ENCODE data around the gene TOX2.

The TOX2 gene

GRCh38 chr20:44001667-44002596, 87.3 kb downstream of the TOX2 start:
- DNase-seq: no peak

GRCh38 chr20:44002861-44003260, 88.2 kb downstream of the TOX2 start:
- DNase-seq: no peak

- no peak for DNase-seq
Measured at GRCh38 chr20:44003609-44004008, 89.0 kb downstream of the TOX2 start.

GRCh38 chr20:44004306-44004915, 89.8 kb downstream of the TOX2 start:
- DNase-seq: no peak

GRCh38 chr20:44005661-44006060, 91.0 kb downstream of the TOX2 start:
- DNase-seq: no peak

- DNase-seq: no peak
Measured at GRCh38 chr20:44006126-44006525, 91.5 kb downstream of the TOX2 start.

GRCh38 chr20:44006578-44006977, 91.9 kb downstream of the TOX2 start:
- DNase-seq: no peak

- DNase-seq: no peak
Measured at GRCh38 chr20:44008806-44009678, 94.4 kb downstream of the TOX2 start.

- no peak for DNase-seq
Measured at GRCh38 chr20:44009679-44009992, 95.0 kb downstream of the TOX2 start.

GRCh38 chr20:44010162-44010704, 95.6 kb downstream of the TOX2 start:
- no peak for DNase-seq

GRCh38 chr20:44011251-44011940, 96.7 kb downstream of the TOX2 start:
- no peak for DNase-seq

GRCh38 chr20:44012466-44013226, 98.0 kb downstream of the TOX2 start:
- DNase-seq: no peak

- DNase-seq: no peak
Measured at GRCh38 chr20:44014807-44015732, 100.4 kb downstream of the TOX2 start.

GRCh38 chr20:44015733-44016103, 101.1 kb downstream of the TOX2 start:
- DNase-seq: no peak

GRCh38 chr20:44016525-44016924, 101.9 kb downstream of the TOX2 start:
- DNase-seq: no peak

- no peak for DNase-seq
Measured at GRCh38 chr20:44017211-44017610, 102.6 kb downstream of the TOX2 start.

GRCh38 chr20:44017905-44018258, 103.2 kb downstream of the TOX2 start:
- no peak for DNase-seq

GRCh38 chr20:44018259-44018941, 103.7 kb downstream of the TOX2 start:
- peak; percentile 82 for DNase-seq

GRCh38 chr20:44018942-44019637, 104.4 kb downstream of the TOX2 start:
- no peak for DNase-seq
